Ammon's horn (tissue), 1 donor: ENCODE results near the gene GIPC1.
A peak's percentile ranks its signal among the peaks of the same experiment; 100 is the strongest.

Experiments used
- DNase-seq: peaks from one replicate; pipeline ENCODE4 v3.0.0-alpha.2; 2016; ENCODE audit warnings: low spot score

GIPC1 gene

DNA sequence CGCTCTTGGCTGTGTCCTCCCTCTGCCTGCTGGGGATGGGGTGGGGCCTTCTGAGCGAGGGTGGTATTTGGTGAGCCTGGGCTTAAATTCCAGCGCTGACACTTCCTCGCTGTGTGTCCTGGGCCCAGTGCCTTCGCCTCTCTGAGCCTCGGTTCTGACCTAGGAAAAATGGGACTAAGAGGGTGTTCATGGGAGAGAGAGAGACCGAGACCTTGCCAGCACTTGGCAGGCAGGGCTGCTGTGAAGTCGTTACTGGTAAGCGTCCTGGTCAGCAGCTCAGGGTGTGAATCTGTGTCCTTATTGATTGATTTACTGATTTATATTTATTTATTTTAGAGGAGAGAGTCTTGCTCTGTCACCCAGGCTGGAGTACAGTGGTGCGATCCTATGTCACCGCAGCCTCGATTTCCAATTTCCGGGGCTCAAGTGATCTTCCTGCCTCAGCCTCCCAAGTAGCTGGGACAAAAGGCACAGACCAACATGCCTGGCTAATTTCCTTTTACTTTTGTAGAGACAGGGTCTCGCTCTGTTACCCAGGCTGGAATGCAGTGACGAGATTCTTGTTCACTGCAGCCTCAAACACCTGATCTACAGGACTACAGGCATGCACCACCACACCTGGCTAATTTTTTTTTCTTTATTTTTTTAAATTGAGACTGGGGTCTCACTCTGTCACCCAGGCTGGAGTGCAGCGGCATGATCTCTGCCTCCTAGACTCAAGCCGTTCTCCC lies 60.4 kb downstream of the GIPC1 start:
- no peak for DNase-seq

- DNase-seq, result no peak
Observed at GRCh38 chr19:14434543-14435319, 61.2 kb downstream of the GIPC1 start.

- DNase-seq, result no peak
Observed at GRCh38 chr19:14433554-14434501, 62.1 kb downstream of the GIPC1 start.

DNA sequence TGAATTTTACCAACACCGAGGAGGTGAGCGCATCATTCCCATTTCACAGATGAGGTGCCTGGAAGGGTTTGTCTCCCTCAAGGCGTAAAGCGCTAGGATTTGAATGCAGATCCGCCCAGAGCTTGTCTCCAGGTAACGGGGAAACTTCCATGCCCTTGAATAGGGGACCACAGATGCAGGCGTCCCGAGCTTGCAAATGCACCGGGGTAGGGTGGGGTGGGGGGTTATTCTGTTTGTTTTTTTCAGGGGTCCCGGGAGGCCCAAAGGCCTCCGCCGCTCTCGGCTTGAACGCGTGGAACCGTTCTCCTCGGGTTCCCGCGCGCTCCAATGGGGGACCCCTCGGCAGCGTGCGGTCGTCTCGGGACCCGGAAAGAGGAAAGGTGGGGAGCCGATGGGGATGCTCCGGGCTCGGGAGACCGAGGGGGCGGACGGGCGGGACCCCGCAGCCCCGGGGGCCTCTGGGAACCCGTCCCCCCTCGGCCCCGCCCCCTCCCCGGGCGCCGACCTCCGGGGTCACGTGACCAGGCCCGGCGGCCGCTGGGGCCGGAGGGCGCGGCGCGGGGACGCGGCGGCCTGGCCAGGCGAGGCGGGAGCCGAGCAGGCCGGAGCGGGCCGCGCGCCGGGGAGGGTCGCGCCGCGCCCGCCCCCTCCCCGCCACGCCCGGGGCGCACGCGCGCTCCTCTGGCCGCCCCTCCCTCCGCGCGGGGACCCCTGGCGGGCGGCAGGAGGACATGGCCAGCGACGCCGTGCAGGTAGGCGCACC lies 63.0 kb downstream of the GIPC1 start, which contains the start of gene PKN1:
Gene PKN1, plus strand, starts transcription at position 516 of the 763 bp plus-strand sequence. Its CDS starts 216 bp downstream, at position 732.
- DNase-seq, result peak; percentile 46

GRCh38 chr19:14430712-14431111 lies 65.2 kb downstream of the GIPC1 start:
- DNase-seq, result no peak

- no peak for DNase-seq
Observed at GRCh38 chr19:14428882-14429416, 67.0 kb downstream of the GIPC1 start.
